Activated B cell treated with CpG ODN at 0.5 μM for 24 hours (primary cell): ENCODE data around the gene PTH2. TPM values are rescaled to one million over a fixed set of nuclear protein-coding genes. Genes with fewer than 3 reads are reported as not detected.
A peak's percentile ranks its signal among the peaks of the same experiment; 100 is the strongest.

Experiments used
- ATAC-seq: fragments of 200-7000 bp; cut with Tn5 transposase; one replicate; pipeline ENCODE4 v1.10.0; 2021; ENCODE audit warnings: low read depth, mild to moderate bottlenecking, moderate library complexity
- CTCF ChIA-PET: fragments of 350-600 bp; sonication (Branson Sonifier 250); formaldehyde crosslinking; loops from one replicate; lab custom pipeline; 2021; ENCODE audit warnings: antibody characterized with exemption; lab: Charles Lee
- POLR2A ChIA-PET: fragments of 350-600 bp; sonication (Branson Sonifier 250); formaldehyde crosslinking; loops from one replicate; lab custom pipeline; 2021; ENCODE audit warnings: antibody characterized with exemption; lab: Charles Lee
- DNase-seq: peaks from one replicate; pipeline ENCODE4 v3.0.0; 2022
- H3K27ac Mint-ChIP-seq: one replicate; pipeline ENCODE4 v1.8.0; 2020; ENCODE audit warnings: mixed read lengths
- H3K27me3 Mint-ChIP-seq: one replicate; pipeline ENCODE4 v1.8.0; 2021; ENCODE audit warnings: mixed read lengths
- H3K36me3 Mint-ChIP-seq: one replicate; pipeline ENCODE4 v1.8.0; 2021; ENCODE audit warnings: low read depth, mixed read lengths
- H3K4me1 Mint-ChIP-seq: one replicate; pipeline ENCODE4 v1.8.0; 2021; ENCODE audit warnings: mixed read lengths
- H3K4me3 Mint-ChIP-seq: one replicate; pipeline ENCODE4 v1.8.0; 2020; ENCODE audit warnings: mild to moderate bottlenecking, mixed read lengths
- H3K9me3 Mint-ChIP-seq: one replicate; pipeline ENCODE4 v1.8.0; 2020; ENCODE audit warnings: mixed read lengths
- CTCF ChIP-seq: fragments of 200-600 bp; IDR thresholded peaks from one replicate; pipeline ENCODE4 v1.8.0; 2022; ENCODE audit warnings: antibody characterized with exemption, mild to moderate bottlenecking
- intact Hi-C: fragments of 100-400 bp; cut with micrococcal nuclease; formaldehyde crosslinking; loops from one replicate; pipeline ENCODE4 v1.15.1; 2024
- total RNA-seq: library from RNA; stranded (reverse); gene quantifications from 2 replicates; pipeline ENCODE4 v1.2.3, GENCODE V29; 2022

The PTH2 gene
- total RNA-seq, 1 donor from 2014 or later = not detected

- Mint-ChIP-seq H3K4me1 (peaks cover 46% of the 10 kb centered on the region), H3K27me3 (peaks cover 75% of the 10 kb centered on the region), H3K27ac (no peak overlapping the region), H3K9me3 (no peaks in the 10 kb centered on the region), H3K36me3 (no peaks in the 10 kb centered on the region), H3K4me3 (peak overlapping the region; percentile 33)
- DNase-seq = no peak
- ChIA-PET POLR2A (interaction anchor here (0.8 to 1.0 kb wide), 2 partner anchors 30 to 106 kb away, joined by 3 read pairs; partner anchors contain the start of genes PIH1D1 and RCN3), CTCF (no interaction called here)
- no peak for TF ChIP-seq CTCF
- intact Hi-C loops = no loop called here
- ATAC-seq = peak; percentile 38
Observed at GRCh38 chr19:49421039-49421877, 2.0 kb downstream of the PTH2 start.

- Mint-ChIP-seq H3K4me1 (peaks cover 42% of the 10 kb centered on the region), H3K27me3 (peaks cover 64% of the 10 kb centered on the region), H3K9me3 (no peaks in the 10 kb centered on the region), H3K36me3 (no peaks in the 10 kb centered on the region), H3K27ac (no peak overlapping the region), H3K4me3 (no peak overlapping the region)
- ATAC-seq (no peak), DNase-seq (no peak)
- no peak for TF ChIP-seq CTCF
- CTCF ChIA-PET = no interaction called here
- POLR2A ChIA-PET = interaction anchor here (1.0 to 1.1 kb wide), 3 partner anchors 11 to 108 kb away, joined by 3 to 5 read pairs (median 4); partner anchors contain the start of gene RCN3
- intact Hi-C loops = no loop called here
Observed at GRCh38 chr19:49420227-49420626, 3.0 kb downstream of the PTH2 start.

GRCh38 chr19:49419173-49419572, 4.1 kb downstream of the PTH2 start:
- H3K9me3 Mint-ChIP-seq = no peaks in the 10 kb centered on the region
- ChIA-PET CTCF (no interaction called here), POLR2A (interaction anchor here (0.9 kb wide), 1 partner anchor 9 kb away, joined by 3 read pairs; no protein-coding TSS in a partner anchor)
- peaks cover 57% of the 10 kb centered on the region for H3K27me3 Mint-ChIP-seq
- ATAC-seq = no peak
- no peaks in the 10 kb centered on the region for H3K36me3 Mint-ChIP-seq
- H3K4me3 Mint-ChIP-seq = no peak overlapping the region
- H3K27ac Mint-ChIP-seq = no peak overlapping the region
- intact Hi-C loops = no loop called here
- TF ChIP-seq CTCF = no peak
- peaks cover 47% of the 10 kb centered on the region for H3K4me1 Mint-ChIP-seq
- DNase-seq = no peak

GRCh38 chr19:49418511-49418910, 4.7 kb downstream of the PTH2 start:
- H3K27me3 Mint-ChIP-seq = peaks cover 51% of the 10 kb centered on the region
- no peak for DNase-seq
- no peak overlapping the region for H3K4me3 Mint-ChIP-seq
- peaks cover 45% of the 10 kb centered on the region for H3K4me1 Mint-ChIP-seq
- POLR2A ChIA-PET = interaction anchor here (0.9 kb wide), 1 partner anchor 8 kb away, joined by 3 read pairs; no protein-coding TSS in a partner anchor
- CTCF ChIA-PET = no interaction called here
- H3K36me3 Mint-ChIP-seq = no peaks in the 10 kb centered on the region
- intact Hi-C loops = no loop called here
- no peak for ATAC-seq
- H3K27ac Mint-ChIP-seq = no peak overlapping the region
- no peak for TF ChIP-seq CTCF
- H3K9me3 Mint-ChIP-seq = no peaks in the 10 kb centered on the region

GRCh38 chr19:49417088-49417487, 6.2 kb downstream of the PTH2 start:
- intact Hi-C loops = no loop called here
- no peaks in the 10 kb centered on the region for H3K9me3 Mint-ChIP-seq
- DNase-seq = no peak
- no peak for TF ChIP-seq CTCF
- CTCF ChIA-PET = interaction anchor here (1.9 kb wide), 1 partner anchor 25 kb away, joined by 5 read pairs; no protein-coding TSS in a partner anchor
- H3K4me1 Mint-ChIP-seq = peaks cover 38% of the 10 kb centered on the region
- H3K36me3 Mint-ChIP-seq = no peaks in the 10 kb centered on the region
- H3K27ac Mint-ChIP-seq = no peak overlapping the region
- no peak overlapping the region for H3K4me3 Mint-ChIP-seq
- POLR2A ChIA-PET = interaction anchor here (1.2 kb wide), 1 partner anchor 14 kb away, joined by 5 read pairs; no protein-coding TSS in a partner anchor
- ATAC-seq = no peak
- H3K27me3 Mint-ChIP-seq = peaks cover 44% of the 10 kb centered on the region
